ENCODE measurements around the gene FADS3.

The FADS3 gene

GRCh38 chr11:61826930-61827570 lies 64.3 kb downstream of the FADS3 start:
- Histone ChIP-seq H4K20me1 (peaks cover 31% of the 10 kb centered on the region), H3K36me3 (peaks cover 3% of the 10 kb centered on the region), H3K27ac (peak overlapping the region; percentile 99), H3K9ac (peak overlapping the region; percentile 97), H3K4me1 (peaks cover 45% of the 10 kb centered on the region), H3K9me3 (no peaks in the 10 kb centered on the region), H3K4me2 (peak overlapping the region; percentile 99), H3K4me3 (peak overlapping the region; percentile 91), H3K27me3 (no peaks in the 10 kb centered on the region)
- TF ChIP-seq Cebpa-rat (IDR thresholded peaks at IDR 0.05): no peak

All from BLaER1 (cell line).